SIG-M5 treated with dmso at 0.1 percent for 504 hours (cell line): ENCODE data around the gene CDH13.

Source experiments
- DNase-seq: peaks from one replicate; lab custom pipeline; 2025; ENCODE audit not compliant: unreplicated experiment; lab: John Stamatoyannopoulos, UW

Gene CDH13

GRCh38 chr16:82649766-82650165 lies 23.0 kb downstream of the CDH13 start:
- no peak for DNase-seq

DNA sequence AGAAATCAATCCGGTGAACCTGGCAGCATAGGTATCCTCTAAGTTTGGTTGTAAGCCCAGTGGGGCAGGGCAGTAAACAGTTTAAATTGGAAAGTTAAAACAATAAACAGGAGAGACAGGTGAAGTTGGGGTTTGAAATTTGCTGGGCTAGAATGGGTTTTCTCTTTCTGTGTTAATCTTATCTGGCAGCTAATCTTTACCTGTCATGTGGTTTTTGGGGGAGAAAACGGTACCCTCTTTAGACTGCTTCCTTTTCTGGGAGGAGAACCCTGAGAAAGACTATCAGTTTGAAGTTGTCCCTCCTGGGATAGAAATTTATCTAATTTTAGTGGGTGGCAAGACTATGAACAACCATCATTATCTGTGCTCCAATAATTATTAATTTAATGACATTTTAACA lies 24.0 kb downstream of the CDH13 start:
- DNase-seq = no peak

DNA sequence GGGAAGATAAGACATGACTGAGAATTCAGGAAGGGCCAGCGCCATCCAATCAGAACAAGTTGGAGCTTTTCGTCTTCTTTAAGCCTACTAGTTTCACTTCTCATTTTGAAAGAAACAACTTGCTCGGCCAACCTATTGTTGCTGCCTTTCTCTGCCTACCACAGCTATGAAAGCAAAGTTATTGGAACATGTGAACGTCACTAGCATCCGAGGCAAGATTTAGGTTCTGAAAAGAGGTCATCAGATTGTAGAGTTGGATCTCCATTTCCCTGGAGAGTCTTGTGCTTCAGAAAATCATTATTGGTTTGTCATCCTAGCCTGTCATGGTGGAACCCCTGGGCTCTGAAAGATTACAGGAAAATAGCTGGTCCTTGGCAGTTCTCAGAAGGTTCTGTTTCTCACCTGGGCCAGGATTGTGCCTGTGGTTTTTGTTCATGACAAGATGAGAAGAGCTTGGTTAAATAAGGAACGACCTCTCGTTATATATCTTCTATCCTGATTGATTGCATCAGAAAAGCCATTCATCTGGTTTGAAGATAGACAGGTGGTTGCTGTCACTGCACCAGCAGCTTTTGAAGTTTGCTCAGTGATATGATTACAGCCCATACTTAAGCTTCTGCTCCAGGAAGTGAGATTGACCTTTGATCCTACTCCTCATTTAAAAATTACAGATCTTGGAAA lies 25.3 kb downstream of the CDH13 start:
- DNase-seq = no peak

- no peak for DNase-seq
Observed at GRCh38 chr16:82652826-82653225, 26.1 kb downstream of the CDH13 start.

GRCh38 chr16:82653550-82654511 lies 27.1 kb downstream of the CDH13 start:
- DNase-seq = no peak

- DNase-seq = no peak
Observed at GRCh38 chr16:82655072-82655714, 28.4 kb downstream of the CDH13 start.

DNA sequence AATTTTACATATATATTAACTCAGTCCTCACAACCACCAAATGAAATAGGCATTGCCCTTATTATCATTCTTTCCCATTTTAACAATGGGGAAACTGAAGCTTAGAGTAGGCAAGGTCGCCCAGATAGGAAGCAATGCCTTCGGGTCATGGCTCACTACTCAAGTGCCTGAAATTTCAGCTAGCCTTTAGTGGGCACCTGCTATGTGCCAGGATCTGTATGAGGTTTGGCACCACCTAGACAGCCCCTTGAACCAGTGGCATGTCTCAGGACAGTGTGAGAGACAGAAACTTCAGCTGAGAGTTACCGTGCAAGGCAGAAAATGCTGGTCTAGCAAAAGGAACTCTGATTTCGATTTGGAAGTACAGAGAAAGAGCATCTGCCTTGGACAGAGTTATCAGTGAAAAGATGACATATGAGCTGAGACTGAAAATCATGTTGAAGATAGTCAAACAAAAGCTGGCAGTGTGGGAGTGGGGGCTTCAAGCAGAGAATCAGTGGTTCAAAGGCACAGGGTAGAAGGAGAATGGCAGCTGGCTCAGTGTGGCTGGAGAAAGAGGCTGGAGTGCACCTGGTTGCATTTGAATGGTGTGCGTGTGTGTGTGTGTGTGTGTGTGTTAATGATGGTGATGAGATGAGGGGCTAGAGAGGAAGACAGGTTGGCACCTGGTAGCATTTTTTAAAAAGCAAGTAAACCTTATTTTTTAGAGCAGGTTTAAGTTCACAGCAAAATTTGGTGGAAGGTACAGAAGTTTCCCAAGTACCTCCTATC lies 29.1 kb downstream of the CDH13 start:
- no peak for DNase-seq

DNA sequence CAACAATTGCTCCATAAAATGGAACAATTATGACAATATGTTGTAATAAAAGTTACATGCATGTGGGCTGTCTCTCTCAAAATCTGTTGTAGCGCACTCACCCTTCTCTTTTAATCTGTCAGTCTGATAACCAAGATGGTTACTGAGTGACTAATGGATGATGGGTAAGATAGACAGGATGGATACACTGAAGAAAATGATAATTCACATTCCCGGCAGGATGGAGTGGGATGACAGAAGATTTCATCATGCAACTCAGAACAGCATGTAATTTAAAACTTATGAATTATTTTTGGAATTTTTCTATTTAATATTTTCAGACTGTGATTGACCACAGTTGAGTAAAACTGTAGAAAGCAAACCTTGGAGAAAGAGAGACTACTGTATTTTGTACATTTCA lies 30.5 kb downstream of the CDH13 start:
- DNase-seq = no peak

GRCh38 chr16:82657786-82658185 lies 31.0 kb downstream of the CDH13 start:
- DNase-seq = no peak

DNA sequence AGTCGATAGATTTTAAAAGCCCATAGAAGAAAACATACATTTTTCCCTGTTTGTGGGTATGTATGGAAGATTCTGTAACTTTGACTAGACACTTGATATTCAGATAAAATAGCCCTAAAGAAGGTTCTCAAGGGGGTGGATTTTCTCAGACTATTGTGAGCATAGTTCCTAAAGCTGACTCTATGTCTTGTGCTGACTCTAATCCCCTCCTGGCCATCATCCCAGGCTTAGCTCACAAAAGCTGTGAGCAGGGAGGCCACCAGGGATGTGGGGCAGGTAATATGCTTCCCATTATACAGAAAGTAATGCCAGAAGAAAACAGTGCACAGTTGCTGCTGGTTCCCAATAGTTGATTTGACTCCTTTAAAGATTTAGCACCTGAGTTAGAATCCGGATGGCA lies 32.0 kb downstream of the CDH13 start:
- no peak for DNase-seq

GRCh38 chr16:82660075-82660645 lies 33.4 kb downstream of the CDH13 start:
- DNase-seq = no peak

DNA sequence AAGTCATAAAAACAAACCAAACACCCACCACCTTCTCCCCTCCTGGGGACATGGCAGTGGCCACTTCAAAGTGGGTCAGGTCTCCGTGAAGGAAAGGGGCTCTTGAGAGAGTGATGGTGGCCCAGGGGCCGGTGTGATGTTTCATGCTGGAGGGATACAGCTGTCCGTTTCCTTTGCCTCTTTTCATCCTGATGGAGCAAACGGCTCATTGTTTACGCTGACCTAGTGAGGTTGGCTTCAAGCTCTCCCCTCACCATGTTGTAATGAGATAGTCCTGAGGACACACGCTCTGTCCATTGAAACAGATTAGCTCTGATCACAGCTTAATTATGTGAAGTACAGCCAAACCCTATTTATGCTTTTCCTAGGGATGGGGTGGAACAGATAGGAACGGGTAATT lies 34.2 kb downstream of the CDH13 start:
- no peak for DNase-seq

DNA sequence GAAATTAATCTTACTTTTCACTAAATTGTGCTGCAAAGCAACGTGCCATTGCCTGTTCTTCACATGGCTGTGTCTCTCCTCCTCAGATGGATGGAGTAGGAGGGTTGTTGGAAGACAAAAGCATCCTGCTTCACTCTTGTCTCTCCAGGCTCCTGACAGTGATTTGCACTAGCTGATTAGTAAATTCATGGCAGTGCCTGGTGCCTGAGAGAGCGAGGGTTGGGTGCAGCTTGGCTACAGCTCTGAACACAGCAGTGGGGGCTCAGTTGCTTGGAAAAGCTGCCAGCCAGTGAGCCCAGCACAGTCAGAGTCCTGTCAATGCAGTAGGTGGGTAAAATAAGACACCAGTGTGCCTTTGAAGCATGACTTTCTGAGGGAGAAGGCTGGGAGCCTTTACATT lies 37.4 kb downstream of the CDH13 start:
- no peak for DNase-seq

DNA sequence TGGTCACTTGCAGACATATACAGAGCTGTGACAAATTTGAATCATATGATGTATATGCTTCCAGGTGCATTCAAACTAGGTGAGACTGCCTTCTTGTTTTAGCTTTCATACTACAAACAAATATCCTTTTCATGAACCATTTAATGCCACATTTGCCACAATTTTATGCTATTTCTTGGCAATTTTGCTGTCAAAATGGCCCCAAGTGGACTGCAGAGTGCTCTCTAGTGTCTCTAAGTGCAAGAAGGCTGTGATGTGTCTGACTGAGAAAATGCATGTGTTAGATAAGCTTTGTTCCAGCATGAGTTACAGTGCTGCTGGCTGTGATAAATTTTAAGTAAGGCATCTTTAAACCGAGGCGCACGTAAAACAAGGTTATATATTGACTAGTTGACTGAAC lies 38.3 kb downstream of the CDH13 start:
- no peak for DNase-seq

DNA sequence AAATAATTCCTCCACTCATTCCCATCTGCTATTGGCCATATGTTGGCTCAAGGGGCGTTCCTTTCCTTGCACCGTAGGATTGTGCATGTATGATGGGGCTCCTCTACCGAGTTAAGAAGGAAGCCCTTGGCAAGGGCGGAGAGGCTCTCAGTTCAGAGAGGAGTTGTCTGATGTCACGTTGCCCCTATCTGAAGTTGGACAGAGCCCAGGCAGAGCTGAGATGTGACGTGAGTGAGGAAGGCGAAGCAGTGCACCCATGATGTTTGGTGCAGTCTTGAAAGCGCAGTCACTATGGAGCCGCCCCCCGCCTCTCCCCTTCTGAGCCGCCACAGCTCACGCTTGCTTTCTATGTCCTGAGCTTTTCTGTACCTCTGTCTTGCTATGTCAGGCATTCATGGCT lies 40.7 kb downstream of the CDH13 start:
- no peak for DNase-seq

DNA sequence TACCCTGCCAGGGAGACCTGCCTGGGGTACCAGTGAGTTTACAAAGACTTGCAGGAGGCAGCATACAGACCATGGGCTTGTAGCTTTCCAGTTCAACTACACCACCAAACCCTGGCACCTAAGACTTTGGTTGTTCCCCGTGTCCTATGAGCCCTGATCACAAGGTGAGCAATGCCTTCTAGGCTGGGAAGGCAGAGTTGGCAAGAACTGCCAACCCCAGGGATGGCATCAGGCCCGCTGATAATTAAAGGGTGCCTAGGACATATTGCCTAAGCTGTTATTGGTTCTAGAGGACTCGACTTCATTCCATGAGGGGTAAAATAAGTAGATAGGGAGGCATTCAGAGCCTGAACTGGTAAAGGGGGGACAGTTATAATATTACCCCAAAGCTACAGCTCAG lies 41.3 kb downstream of the CDH13 start:
- DNase-seq = no peak

DNA sequence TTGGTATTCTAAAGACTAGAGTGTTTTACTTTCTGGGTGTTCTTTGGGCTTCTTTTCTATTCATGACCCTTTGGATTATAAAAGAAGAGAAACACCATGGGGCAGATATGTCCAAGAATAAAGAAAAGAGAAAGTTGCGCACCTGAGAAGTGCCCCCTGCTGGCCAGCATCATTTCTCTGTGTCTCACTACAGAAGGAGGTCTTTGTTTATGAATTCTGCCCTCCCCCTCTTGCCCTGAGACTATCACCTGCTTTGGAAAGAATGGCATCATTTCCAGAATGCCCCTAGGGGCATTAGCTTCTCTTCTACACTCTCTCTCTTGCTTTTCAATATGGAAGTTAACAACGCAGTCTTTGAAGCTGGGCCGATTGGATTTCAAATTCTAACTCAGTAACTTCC lies 45.0 kb downstream of the CDH13 start:
- no peak for DNase-seq

DNA sequence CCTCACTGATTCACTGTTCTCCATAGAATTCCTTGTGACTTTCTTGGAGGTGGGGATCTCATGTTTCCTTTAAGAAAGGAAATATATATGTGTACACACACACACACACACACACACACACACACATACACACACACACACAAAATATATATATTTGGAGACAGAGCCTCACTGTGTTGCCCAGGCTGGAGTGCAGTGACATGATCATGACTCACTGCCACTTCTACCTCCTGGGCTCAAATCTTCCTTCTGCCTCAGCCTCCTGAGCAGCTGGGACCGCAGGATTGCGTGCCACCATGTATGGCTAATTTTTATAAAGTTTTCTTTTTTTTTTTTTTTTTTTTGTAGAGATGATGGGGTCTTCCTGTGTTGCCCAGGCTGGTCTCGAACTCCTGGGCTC lies 45.9 kb downstream of the CDH13 start:
- no peak for DNase-seq

DNA sequence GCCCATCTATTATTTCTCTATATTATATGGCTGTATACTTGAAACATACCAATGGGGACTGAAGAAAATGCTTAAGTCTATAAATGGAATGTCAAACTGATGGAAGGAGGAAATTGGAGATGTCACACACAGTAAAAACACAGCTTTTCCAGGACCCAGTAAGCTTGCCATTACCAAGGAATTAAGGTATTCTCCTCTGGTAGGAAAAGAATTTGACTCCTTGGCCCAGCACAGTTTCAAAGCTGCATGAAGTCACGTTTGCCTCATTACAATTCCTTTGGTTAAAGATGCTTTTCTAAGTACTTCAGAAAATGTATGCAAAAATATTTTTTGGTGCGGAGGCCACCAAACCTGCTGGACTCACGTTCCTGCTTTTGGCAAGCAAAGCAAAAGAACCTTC lies 48.5 kb downstream of the CDH13 start:
- DNase-seq = no peak

GRCh38 chr16:82681592-82681991 lies 54.8 kb downstream of the CDH13 start:
- DNase-seq = no peak

DNA sequence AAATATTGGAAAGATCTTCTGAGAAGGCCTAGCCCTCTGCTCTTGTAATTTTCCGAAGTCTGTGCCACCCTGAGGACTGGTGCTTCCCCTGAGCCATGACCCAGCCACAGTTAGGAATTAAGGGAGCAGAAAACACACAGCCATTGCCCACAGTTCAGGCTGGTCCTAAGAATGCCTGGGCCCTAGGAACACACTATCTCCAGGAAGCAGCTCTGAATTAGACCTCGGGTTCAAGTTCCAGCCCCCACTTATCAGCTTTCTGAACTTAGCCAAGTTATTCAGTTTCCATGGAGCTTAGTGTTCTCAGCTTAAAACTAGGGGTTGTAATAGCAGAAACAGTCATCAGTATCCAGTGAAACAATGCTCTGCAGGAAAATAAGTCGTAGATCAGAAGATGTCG lies 56.0 kb downstream of the CDH13 start:
- no peak for DNase-seq
